Measurements from ENCODE around the gene CABCOCO1. TPM values are rescaled to one million over a fixed set of nuclear protein-coding genes. Genes with fewer than 3 reads are reported as not detected.

Gene CABCOCO1
- total RNA-seq, 1 experiment from 2014 or later: not detected

- no peaks in the 10 kb centered on the region for H3K36me3 ChIP-seq (ENCODE audit: control insufficient read depth in 1 of 2, insufficient read depth in 2 of 2, low read length in 2 of 2)
- DNase-seq (ENCODE audit: low read depth, low spot score) (no peak), ATAC-seq (no peak)
- H3K79me2 ChIP-seq (ENCODE audit: insufficient read depth, low read length): no peaks in the 10 kb centered on the region
- H4K20me1 ChIP-seq (ENCODE audit: insufficient read depth): no peaks in the 10 kb centered on the region
- H3K9me3 ChIP-seq (ENCODE audit: control insufficient read depth in 1 of 2, insufficient read depth in 1 of 2, low read depth in 1 of 2, low read length in 2 of 2): no peaks in the 10 kb centered on the region
- ChIA-PET RAD21 (ENCODE audit: low non-redundant PET in 1 of 2, low total read pairs in 2 of 2, uncharacterized antibody in 2 of 2, unreplicated experiment in 2 of 2) (no interaction called here), POLR2A (no interaction called here), CTCF (no interaction called here)
- no peak overlapping the region for H2AFZ ChIP-seq (ENCODE audit: low read depth, low read length, poor library complexity, severe bottlenecking)
- H3K9ac ChIP-seq (ENCODE audit: low read length): no peak overlapping the region
- no peak overlapping the region for H3K27ac ChIP-seq (ENCODE audit: low read depth, low read length)
- intact Hi-C loops (cut with micrococcal nuclease): no loop called here
- no peak overlapping the region for H3K4me2 ChIP-seq (ENCODE audit: low read length)
- H3K4me3 ChIP-seq (replicated peaks in 1 of 2; ENCODE audit: low read depth in 1 of 2, low read length in 2 of 2): no peak overlapping the region
- BruUV-seq (replicated peaks): no TSS peak
- TF ChIP-seq TCF7L2 (IDR thresholded peaks at IDR 0.05; ENCODE audit: borderline replicate concordance, extremely low read depth, insufficient read depth, insufficient read length) (no peak), ELF1 (IDR thresholded peaks at IDR 0.05; ENCODE audit: borderline replicate concordance, low read depth) (no peak), YY1 (IDR thresholded peaks at IDR 0.05; ENCODE audit: extremely low read depth, insufficient replicate concordance, low read depth, low read length) (no peak), EZH2 (IDR thresholded peaks at IDR 0.05) (no peak), CEBPB (IDR thresholded peaks at IDR 0.05; ENCODE audit: low read depth) (no peak), SP1 (IDR thresholded peaks at IDR 0.05; ENCODE audit: low read depth) (no peak), SIN3A (IDR thresholded peaks at IDR 0.05; ENCODE audit: low read depth) (no peak), FOSL1 (IDR thresholded peaks at IDR 0.05; ENCODE audit: low read depth) (no peak), POLR2A (IDR thresholded peaks at IDR 0.05; ENCODE audit: borderline replicate concordance, extremely low read depth, insufficient read depth, insufficient read length) (no peak), EGR1 (IDR thresholded peaks at IDR 0.05; ENCODE audit: low read depth) (no peak), POLR2AphosphoS5 (IDR thresholded peaks at IDR 0.05; ENCODE audit: low read depth, low read length) (no peak)
- TF ChIP-seq, protein P1, sequence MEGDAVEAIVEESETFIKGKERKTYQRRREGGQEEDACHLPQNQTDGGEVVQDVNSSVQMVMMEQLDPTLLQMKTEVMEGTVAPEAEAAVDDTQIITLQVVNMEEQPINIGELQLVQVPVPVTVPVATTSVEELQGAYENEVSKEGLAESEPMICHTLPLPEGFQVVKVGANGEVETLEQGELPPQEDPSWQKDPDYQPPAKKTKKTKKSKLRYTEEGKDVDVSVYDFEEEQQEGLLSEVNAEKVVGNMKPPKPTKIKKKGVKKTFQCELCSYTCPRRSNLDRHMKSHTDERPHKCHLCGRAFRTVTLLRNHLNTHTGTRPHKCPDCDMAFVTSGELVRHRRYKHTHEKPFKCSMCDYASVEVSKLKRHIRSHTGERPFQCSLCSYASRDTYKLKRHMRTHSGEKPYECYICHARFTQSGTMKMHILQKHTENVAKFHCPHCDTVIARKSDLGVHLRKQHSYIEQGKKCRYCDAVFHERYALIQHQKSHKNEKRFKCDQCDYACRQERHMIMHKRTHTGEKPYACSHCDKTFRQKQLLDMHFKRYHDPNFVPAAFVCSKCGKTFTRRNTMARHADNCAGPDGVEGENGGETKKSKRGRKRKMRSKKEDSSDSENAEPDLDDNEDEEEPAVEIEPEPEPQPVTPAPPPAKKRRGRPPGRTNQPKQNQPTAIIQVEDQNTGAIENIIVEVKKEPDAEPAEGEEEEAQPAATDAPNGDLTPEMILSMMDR (IDR thresholded peaks at IDR 0.05 in 2 of 3, conservative IDR thresholded peaks at IDR 0.05 in 1 of 3; ENCODE audit: borderline replicate concordance in 1 of 3, insufficient read depth in 1 of 3, low read depth in 2 of 3, low read length in 2 of 3): no peak
- TF ChIP-seq, protein P2, sequence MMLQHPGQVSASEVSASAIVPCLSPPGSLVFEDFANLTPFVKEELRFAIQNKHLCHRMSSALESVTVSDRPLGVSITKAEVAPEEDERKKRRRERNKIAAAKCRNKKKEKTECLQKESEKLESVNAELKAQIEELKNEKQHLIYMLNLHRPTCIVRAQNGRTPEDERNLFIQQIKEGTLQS (IDR thresholded peaks at IDR 0.05): no peak
- TF ChIP-seq, protein P3, sequence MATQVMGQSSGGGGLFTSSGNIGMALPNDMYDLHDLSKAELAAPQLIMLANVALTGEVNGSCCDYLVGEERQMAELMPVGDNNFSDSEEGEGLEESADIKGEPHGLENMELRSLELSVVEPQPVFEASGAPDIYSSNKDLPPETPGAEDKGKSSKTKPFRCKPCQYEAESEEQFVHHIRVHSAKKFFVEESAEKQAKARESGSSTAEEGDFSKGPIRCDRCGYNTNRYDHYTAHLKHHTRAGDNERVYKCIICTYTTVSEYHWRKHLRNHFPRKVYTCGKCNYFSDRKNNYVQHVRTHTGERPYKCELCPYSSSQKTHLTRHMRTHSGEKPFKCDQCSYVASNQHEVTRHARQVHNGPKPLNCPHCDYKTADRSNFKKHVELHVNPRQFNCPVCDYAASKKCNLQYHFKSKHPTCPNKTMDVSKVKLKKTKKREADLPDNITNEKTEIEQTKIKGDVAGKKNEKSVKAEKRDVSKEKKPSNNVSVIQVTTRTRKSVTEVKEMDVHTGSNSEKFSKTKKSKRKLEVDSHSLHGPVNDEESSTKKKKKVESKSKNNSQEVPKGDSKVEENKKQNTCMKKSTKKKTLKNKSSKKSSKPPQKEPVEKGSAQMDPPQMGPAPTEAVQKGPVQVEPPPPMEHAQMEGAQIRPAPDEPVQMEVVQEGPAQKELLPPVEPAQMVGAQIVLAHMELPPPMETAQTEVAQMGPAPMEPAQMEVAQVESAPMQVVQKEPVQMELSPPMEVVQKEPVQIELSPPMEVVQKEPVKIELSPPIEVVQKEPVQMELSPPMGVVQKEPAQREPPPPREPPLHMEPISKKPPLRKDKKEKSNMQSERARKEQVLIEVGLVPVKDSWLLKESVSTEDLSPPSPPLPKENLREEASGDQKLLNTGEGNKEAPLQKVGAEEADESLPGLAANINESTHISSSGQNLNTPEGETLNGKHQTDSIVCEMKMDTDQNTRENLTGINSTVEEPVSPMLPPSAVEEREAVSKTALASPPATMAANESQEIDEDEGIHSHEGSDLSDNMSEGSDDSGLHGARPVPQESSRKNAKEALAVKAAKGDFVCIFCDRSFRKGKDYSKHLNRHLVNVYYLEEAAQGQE (IDR thresholded peaks at IDR 0.05; ENCODE audit: low read depth): no peak
- no peaks in the 10 kb centered on the region for H3K9me2 ChIP-seq (ENCODE audit: insufficient read depth)
- peaks cover 8% of the 10 kb centered on the region in 2 experiments; a peak in 3 of 4 replicates for H3K4me1 ChIP-seq (ENCODE audit: control insufficient read depth in 1 of 2, insufficient read depth in 2 of 2, low read length in 2 of 2)
- H3K27me3 ChIP-seq (ENCODE audit: insufficient read depth, low read length): no peaks in the 10 kb centered on the region
Observed at GRCh38 chr10:61766927-61767326, 104.2 kb downstream of the CABCOCO1 start.

All from HCT116 (cell line).